ENCODE data around the gene GAGE12J.
A peak's percentile ranks its signal among the peaks of the same experiment; 100 is the strongest.
"Not testable (repeated sequence)": the region's sequence is repeated elsewhere in the genome, so short reads cannot be mapped to it uniquely, and the experiment has no call there.

GAGE12J gene

GRCh38 chrX:49310371-49310770, 11.5 kb upstream of the GAGE12J start:
- no peak for DNase-seq

- peak; percentile 28 to 60 (median 46) for DNase-seq
Observed at GRCh38 chrX:49312176-49312575, 9.7 kb upstream of the GAGE12J start.

GRCh38 chrX:49316085-49316484, 5.8 kb upstream of the GAGE12J start:
- no peak for DNase-seq

GRCh38 chrX:49322266-49322665, 429 bp downstream of the GAGE12J start:
- not testable (repeated sequence) for DNase-seq

DNA sequence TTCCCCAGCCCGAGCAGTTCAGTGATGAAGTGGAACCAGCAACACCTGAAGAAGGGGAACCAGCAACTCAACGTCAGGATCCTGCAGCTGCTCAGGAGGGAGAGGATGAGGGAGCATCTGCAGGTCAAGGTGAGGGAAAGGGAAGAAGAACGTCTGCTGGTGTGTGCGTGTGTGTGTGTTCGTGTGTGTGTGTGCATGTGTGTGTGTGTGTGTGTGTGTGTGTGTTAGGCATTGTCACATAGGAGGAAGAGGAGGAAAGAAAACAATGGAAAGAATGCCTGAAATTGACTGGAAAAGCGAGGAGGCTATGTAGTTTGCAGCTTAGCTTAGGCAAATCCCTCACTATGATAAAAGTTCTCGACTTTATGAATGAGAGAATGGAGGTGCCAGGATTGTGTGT, 1.9 kb downstream of the GAGE12J start:
- DNase-seq, result not testable (repeated sequence)

DNA sequence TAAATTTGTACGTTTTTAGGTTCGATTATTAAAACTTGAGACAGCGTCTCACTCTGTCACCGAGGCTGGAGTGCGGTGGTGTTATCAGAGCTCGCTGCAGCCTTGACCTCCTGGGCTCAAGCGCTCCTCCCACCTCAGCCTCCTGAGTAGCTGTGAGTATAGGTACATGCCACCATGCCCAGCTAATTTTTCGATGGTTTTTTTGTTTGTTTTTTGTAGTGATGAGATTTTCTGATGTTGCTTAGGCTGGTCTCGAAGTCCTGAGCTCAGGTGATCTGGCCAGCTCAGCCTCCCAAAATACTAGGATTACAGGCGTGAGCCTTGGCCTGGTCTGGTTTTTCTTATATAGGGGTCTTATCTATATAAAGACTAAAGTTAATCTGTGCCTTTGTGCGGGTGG, 8.6 kb downstream of the GAGE12J start:
- not testable (repeated sequence) for DNase-seq

DNA sequence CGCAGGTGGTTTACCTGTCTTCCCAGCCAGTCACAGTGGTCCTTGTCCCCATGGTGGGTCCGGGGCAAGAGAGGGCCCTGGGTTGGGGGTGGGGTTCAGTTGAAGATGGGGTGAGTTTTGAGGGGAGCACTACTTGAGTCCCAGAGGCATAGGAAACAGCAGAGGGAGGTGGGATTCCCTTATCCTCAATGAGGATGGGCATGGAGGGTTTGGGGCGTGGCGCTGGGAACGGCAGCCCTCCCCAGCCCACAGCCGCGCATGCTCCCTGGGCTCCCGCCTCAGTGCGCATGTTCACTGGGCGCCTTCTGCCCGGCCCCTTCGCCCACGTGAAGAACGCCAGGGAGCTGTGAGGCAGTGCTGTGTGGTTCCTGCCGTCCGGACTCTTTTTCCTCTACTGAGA, 9.4 kb downstream of the GAGE12J start, which contains the start of gene GAGE13:
GAGE13 (plus strand) TSS at position 301 of the 400 bp plus-strand sequence. CDS start 1,156 bp downstream, outside the sequence.
- not testable (repeated sequence) for DNase-seq

GRCh38 chrX:49331841-49332240, 10.0 kb downstream of the GAGE12J start:
- not testable (repeated sequence) for DNase-seq

- DNase-seq, result not testable (repeated sequence)
Observed at GRCh38 chrX:49341449-49341848, 19.6 kb downstream of the GAGE12J start.

DNA sequence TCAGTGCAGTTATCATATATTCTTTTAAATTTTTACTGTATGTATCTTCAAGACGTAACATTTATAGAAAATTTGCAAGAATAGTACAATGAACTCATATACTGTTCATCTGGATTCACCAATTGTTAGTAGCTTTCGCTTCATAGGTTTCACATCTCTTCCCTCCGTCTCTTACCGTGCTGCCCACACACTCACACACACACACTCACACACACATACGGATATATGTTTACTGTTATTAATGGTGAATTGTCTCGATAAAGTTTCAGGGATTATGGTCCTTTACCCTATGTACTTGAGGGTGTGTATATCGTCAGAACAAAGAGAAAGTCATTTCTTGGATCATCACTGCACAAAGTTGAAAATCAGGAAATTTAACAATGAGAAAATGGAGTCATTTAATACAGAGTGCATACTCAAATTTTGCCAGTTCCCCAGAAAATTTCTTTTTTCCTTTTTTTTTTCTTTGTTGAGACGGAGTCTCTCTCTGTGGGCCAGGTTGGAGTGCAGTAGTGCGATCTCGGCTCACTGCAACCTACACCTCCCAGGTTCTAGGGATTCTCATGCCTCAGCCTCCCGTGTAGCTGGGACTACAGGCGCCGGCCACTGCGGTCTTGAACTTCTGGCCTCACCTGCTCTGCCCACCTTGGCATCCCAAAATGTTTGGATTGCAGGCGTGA, 22.8 kb downstream of the GAGE12J start:
- DNase-seq, result not testable (repeated sequence)

DNA sequence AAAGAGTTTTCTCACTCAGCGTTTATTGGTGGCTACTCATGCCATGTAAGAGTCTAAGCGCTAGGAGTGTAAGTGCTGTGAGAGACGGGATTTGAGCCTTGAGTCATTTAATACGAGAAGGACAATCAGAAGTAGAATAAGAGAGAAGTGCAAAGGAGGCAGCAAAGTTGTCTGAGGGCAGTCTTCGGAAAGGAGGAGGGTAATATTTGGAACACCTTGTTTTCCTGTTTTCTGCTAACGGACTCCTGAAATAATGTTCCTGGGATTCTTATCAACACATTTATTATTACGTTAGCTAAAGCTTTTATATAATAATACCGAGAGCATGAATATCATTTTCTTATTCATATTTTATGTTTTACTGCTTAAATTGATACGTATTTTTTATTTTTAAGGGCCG, 23.6 kb downstream of the GAGE12J start:
- DNase-seq, result not testable (repeated sequence)

DNA sequence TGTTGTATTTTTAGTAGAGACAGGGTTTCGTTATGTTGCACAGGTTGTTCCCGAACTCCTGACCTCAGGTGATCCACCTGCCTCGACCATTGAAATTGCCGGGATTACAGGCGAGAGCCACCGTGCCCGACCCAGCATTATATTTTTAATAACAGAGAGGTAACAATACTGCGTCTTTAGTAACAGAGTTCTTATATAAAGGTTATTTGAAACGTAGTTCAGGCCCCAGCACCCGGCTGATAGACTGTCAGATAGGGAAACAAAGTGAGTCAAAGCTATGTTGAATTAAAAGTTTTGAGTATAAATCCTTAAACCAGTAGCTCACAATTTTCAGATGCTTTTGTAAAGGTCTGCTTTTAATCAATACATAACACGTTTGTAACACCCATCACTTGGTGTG, 24.3 kb downstream of the GAGE12J start:
- not testable (repeated sequence) for DNase-seq
